Naive thymus-derived CD8-positive, alpha-beta T cell (primary cell): ENCODE results near the gene MELK. TPM values are rescaled to one million over a fixed set of nuclear protein-coding genes. Genes with fewer than 3 reads are reported as not detected.

Experiments used
- ATAC-seq, 2 donors: fragments of 150-1000 bp; cut with Tn5 transposase in 1 of 2; sonication (Bioruptor Pico), chemical (Tn5 transposase) in 1 of 2; 1 replicate in 1 of 2; 2 replicates in 1 of 2; pipeline ENCODE4 v1.10.0; 2021; ENCODE audit warnings: mild to moderate bottlenecking in 2 of 2, moderate library complexity in 2 of 2
- POLR2A ChIA-PET: fragments of 350-600 bp; sonication (Branson Sonifier 250); formaldehyde crosslinking; loops from one replicate; lab custom pipeline; 2021; ENCODE audit warnings: antibody characterized with exemption; lab: Charles Lee
- DNase-seq, 10 donors: peaks; one replicate each; pipeline versions ENCODE4 v3.0.0 to v3.0.0-alpha.2; 2020 to 2022
- H3K27ac Mint-ChIP-seq, 10 donors: one replicate each; pipeline ENCODE4 v1.8.0; 2020 to 2022; ENCODE audit warnings: mild to moderate bottlenecking in 10 of 10, mixed read lengths in 10 of 10, moderate library complexity in 4 of 10, inconsistent platforms in 1 of 10
- H3K27me3 Mint-ChIP-seq, 5 donors: one replicate each; pipeline ENCODE4 v1.8.0; 2021 to 2022; ENCODE audit warnings: mixed read lengths in 5 of 5
- H3K36me3 Mint-ChIP-seq, 3 donors: one replicate each; pipeline ENCODE4 v1.8.0; 2020 to 2022; ENCODE audit warnings: mixed read lengths in 3 of 3, mild to moderate bottlenecking in 2 of 3, inconsistent platforms in 1 of 3
- H3K4me1 Mint-ChIP-seq, 4 donors: one replicate each; pipeline ENCODE4 v1.8.0; 2021 to 2022; ENCODE audit warnings: mixed read lengths in 4 of 4
- H3K4me3 Mint-ChIP-seq, 10 donors: one replicate each; pipeline ENCODE4 v1.8.0; 2020 to 2022; ENCODE audit warnings: mild to moderate bottlenecking in 10 of 10, mixed read lengths in 10 of 10, moderate library complexity in 6 of 10, inconsistent platforms in 1 of 10
- H3K9me3 Mint-ChIP-seq, 9 donors: one replicate each; pipeline ENCODE4 v1.8.0; 2020 to 2022; ENCODE audit warnings: mixed read lengths in 9 of 9, mild to moderate bottlenecking in 3 of 9, inconsistent platforms in 1 of 9, moderate library complexity in 1 of 9
- polyA plus RNA-seq, 3 donors: library from polyadenylated mRNA; unstranded; fragments of 300-500 nt; fragmentation: Illumina TruSeq; gene quantifications; one replicate each; pipeline ENCODE4 v1.2.3, GENCODE V29; 2021
- total RNA-seq, 8 experiments: library from RNA in 2 of 8; stranded (reverse) in 2 of 8; gene quantifications; one replicate each; pipeline ENCODE4 v1.2.3 and lab custom pipeline; 2021 to 2026

Gene MELK
- total and polyA plus RNA-seq, 5 experiments from 2014 or later = not detected

DNA sequence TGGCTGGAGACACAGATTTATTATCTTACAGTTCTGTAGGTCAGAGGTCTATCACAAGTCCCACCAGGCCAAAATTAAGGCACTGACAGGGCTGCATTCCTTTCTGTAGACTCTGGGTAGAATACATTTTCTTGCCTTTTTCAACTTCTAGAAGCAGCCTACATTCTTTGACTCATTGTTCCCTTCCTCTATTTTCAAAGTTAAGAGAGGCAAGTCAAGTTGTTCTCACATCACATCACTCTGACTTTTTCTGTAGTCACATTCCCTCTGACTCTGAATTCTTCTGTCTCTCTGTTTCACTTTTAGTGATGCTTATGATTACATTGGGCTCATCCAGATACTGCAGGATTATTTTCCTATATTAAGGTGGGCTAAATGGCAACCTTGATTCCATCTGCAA, 119.0 kb downstream of the MELK start:
- Mint-ChIP-seq H3K4me1 (peaks cover 0 to 8% (median 0%) of the 10 kb centered on the region in 4 donors), H3K36me3 (peaks cover 0 to 2% (median 0%) of the 10 kb centered on the region in 3 donors), H3K27me3 (peaks cover 2 to 35% (median 9%) of the 10 kb centered on the region in 5 donors), H3K4me3 (no peak overlapping the region), H3K9me3 (peaks cover 0 to 1% (median 0%) of the 10 kb centered on the region in 9 donors), H3K27ac (no peak overlapping the region)
- ATAC-seq = no peak
- DNase-seq = no peak
- POLR2A ChIA-PET = no interaction called here

DNA sequence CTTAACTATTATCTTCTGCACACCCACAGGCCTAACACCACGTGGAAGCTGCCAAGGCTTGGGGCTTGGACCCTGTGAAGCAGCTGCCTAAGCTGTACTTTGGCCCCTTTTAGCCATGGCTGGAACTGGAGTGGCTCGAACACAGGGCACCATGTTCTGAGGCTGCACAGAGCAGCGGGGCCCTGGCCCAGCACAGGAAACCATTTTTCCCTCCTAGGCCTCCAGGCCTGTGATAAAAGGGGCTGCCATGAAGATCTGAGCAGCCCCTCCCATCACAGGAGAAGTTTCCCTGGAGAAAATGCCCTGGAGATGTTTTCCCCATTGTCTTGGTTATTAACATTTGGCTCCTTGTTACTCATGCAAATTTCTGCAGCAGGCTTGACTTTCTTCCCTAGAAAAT, 126.3 kb downstream of the MELK start:
- no peak for DNase-seq
- POLR2A ChIA-PET = no interaction called here
- Mint-ChIP-seq H3K9me3 (peaks cover 9 to 37% (median 28%) of the 10 kb centered on the region in 9 donors), H3K4me3 (no peak overlapping the region), H3K4me1 (no peaks in the 10 kb centered on the region), H3K27me3 (peaks cover 5 to 31% (median 28%) of the 10 kb centered on the region in 5 donors), H3K36me3 (peaks cover 0 to 29% (median 2%) of the 10 kb centered on the region in 3 donors), H3K27ac (no peak overlapping the region)
- ATAC-seq = no peak

DNA sequence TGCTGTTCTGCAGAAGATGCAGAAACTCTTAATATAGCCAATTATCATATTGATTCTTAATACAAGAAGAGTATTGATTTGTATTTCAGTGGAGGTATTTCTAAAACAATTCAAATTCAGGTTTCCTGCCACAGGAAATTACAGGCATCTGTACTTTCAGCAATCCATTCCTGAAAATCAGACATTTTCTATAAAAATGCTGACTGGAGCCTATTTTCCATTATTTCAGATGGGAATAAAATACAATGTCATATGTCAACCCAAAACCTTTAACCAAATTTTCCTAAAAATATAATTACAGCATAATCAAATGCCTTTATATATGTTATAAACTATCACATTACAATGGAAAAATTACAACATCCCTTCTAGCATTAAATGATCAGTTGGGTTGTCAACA, 131.5 kb downstream of the MELK start:
- Mint-ChIP-seq H3K27ac (no peak overlapping the region), H3K36me3 (peaks cover 0 to 14% (median 2%) of the 10 kb centered on the region in 3 donors), H3K27me3 (peaks cover 14 to 43% (median 24%) of the 10 kb centered on the region in 5 donors), H3K9me3 (peaks cover 2 to 26% (median 10%) of the 10 kb centered on the region in 9 donors), H3K4me1 (no peaks in the 10 kb centered on the region), H3K4me3 (no peak overlapping the region)
- DNase-seq (no peak), ATAC-seq (no peak)
- POLR2A ChIA-PET = no interaction called here

DNA sequence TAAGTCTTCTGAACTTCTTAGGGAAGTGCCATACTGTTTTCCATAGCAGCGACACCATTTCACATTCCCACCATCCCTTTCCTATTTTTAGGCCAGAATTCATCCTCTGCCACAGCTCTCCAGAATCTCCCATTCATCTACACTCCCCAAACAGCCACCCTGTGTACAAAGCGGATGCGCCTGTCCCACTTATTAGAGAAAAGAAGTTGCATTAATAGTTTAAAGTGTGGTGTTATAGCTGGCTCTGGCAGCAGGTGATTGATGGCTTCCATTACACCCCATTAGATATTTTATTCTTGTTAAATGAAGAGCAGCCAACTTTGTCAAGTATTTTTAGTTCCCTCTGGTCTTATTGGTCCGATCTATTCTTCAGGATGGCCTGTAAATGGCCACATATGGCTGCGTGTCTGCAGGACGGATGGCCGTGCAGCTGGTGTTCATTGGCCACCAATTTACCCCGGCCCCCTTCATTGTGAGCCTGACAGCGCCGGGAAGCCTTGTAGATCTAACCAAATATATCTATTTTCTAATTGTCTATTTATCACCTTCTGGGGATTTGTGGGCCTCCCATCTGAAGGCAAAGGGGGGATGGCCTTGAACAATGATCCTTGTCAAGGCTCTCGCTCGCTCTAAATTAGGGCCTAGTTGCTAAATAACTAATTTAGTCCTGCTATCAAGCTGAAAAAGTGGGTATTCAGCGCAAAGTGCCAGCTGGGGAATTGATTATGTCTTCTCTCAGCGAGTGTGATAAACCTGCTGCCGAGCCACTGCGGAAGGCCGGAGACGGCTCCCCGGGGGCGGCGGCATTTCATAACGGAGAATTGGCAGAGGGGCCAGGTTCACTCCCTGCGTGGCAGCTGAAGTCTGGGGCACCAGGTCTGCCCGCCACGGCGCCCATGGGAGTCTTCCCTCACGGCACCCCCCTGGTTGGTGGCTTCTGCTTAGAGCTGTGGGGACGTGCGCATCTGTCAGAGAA, 141.1 kb downstream of the MELK start:
- POLR2A ChIA-PET = no interaction called here
- ATAC-seq = no peak
- no peak for DNase-seq
- Mint-ChIP-seq H3K27ac (no peak overlapping the region), H3K4me1 (no peaks in the 10 kb centered on the region), H3K4me3 (no peak overlapping the region), H3K9me3 (peaks cover 0 to 5% (median 0%) of the 10 kb centered on the region in 9 donors), H3K27me3 (peaks cover 0 to 6% (median 2%) of the 10 kb centered on the region in 5 donors), H3K36me3 (no peaks in the 10 kb centered on the region)

DNA sequence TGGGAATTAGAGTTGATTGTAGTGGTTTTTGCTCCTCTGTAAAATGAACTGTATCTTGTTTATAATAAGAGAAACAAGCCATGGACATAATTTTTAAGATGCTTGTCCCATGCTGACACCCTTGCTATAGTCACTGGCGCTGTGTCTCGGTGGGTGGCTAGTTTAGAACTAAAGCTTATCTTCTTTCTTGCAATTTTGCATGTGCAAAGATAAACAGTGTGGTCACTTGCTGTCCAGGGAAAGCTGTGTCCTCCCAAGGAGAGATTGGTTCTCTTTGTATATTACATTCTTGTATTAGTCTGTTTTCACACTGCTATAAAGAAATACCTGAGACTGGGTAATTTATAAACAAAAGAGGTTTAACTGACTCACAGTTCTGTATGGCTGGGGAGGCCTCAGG, 143.8 kb downstream of the MELK start:
- peaks cover 0 to 5% (median 0%) of the 10 kb centered on the region in 9 donors for H3K9me3 Mint-ChIP-seq
- H3K27me3 Mint-ChIP-seq = peaks cover 0 to 6% (median 2%) of the 10 kb centered on the region in 5 donors
- DNase-seq = no peak
- POLR2A ChIA-PET = no interaction called here
- ATAC-seq = no peak
- H3K4me3 Mint-ChIP-seq = no peak overlapping the region
- H3K36me3 Mint-ChIP-seq = no peaks in the 10 kb centered on the region
- no peaks in the 10 kb centered on the region for H3K4me1 Mint-ChIP-seq
- H3K27ac Mint-ChIP-seq = no peak overlapping the region

DNA sequence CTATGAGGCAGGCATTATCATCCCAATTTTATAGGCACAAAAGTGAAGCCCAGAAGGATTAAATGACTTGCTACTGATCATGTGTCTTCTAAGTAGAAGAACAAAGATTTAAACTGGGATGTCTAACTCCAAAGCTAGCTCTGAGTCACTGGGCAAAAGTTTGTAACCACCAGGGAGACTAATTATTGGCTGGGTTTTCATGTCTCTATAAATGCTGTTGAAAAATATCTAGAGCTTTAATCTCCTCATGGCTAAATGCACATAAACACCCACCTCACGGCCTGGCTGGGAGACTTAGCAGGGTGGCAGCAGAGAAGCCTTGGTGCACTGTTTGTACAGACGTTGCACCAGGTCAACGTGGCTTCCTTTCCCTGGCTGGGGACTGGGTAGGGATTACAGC, 144.6 kb downstream of the MELK start:
- peaks cover 0 to 6% (median 2%) of the 10 kb centered on the region in 5 donors for H3K27me3 Mint-ChIP-seq
- peaks cover 0 to 5% (median 0%) of the 10 kb centered on the region in 9 donors for H3K9me3 Mint-ChIP-seq
- no peak overlapping the region for H3K4me3 Mint-ChIP-seq
- DNase-seq (no peak), ATAC-seq (no peak)
- POLR2A ChIA-PET = no interaction called here
- H3K4me1 Mint-ChIP-seq = no peaks in the 10 kb centered on the region
- H3K27ac Mint-ChIP-seq = no peak overlapping the region
- no peaks in the 10 kb centered on the region for H3K36me3 Mint-ChIP-seq

DNA sequence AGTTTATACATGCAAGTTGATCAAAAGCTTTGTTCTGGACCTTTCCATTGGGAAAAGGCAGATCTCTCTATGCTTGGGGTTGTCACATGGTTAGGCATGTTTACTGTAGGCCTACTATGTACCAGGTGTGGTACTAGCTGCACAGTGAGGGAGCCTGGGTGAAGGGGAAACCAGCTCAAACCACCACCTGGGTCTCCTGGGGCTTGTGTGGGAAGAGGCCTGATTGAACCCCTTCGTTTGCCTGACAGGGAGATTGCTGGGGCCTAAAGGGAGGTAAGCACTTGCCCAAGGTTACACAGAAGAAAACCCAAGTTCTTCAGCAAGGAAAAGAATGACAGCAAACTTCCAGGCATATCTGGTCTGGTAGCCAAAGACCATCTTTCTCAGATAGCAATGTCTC, 145.9 kb downstream of the MELK start:
- Mint-ChIP-seq H3K27ac (no peak overlapping the region), H3K9me3 (peaks cover 0 to 2% (median 0%) of the 10 kb centered on the region in 9 donors), H3K36me3 (no peaks in the 10 kb centered on the region), H3K4me3 (no peak overlapping the region), H3K4me1 (no peaks in the 10 kb centered on the region), H3K27me3 (peaks cover 0 to 6% (median 2%) of the 10 kb centered on the region in 5 donors)
- ATAC-seq (no peak), DNase-seq (no peak)
- POLR2A ChIA-PET = no interaction called here

DNA sequence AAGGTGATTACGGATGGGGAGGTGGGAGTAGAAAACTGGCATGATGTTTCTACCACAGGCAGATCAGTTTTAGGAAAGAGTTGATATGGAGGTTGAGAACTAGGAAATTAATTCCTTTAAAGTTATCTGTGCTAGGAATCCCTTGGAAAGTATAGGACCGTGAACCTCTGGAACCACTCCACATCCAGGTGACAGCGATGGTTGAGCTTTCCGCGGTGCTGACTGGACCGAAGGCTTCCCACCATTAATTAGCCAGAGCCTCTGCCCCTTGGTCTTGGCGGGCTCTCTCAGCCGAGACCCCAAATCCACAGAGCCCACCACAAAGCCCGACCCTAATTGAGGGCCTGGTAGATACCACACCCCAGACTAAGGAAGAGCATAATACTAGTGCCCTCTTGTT, 147.3 kb downstream of the MELK start:
- H3K36me3 Mint-ChIP-seq = no peaks in the 10 kb centered on the region
- no peak overlapping the region for H3K27ac Mint-ChIP-seq
- H3K9me3 Mint-ChIP-seq = no peaks in the 10 kb centered on the region
- H3K4me1 Mint-ChIP-seq = no peaks in the 10 kb centered on the region
- no peak overlapping the region for H3K4me3 Mint-ChIP-seq
- DNase-seq (no peak), ATAC-seq (no peak)
- peaks cover 0 to 6% (median 2%) of the 10 kb centered on the region in 5 donors for H3K27me3 Mint-ChIP-seq
- POLR2A ChIA-PET = no interaction called here

DNA sequence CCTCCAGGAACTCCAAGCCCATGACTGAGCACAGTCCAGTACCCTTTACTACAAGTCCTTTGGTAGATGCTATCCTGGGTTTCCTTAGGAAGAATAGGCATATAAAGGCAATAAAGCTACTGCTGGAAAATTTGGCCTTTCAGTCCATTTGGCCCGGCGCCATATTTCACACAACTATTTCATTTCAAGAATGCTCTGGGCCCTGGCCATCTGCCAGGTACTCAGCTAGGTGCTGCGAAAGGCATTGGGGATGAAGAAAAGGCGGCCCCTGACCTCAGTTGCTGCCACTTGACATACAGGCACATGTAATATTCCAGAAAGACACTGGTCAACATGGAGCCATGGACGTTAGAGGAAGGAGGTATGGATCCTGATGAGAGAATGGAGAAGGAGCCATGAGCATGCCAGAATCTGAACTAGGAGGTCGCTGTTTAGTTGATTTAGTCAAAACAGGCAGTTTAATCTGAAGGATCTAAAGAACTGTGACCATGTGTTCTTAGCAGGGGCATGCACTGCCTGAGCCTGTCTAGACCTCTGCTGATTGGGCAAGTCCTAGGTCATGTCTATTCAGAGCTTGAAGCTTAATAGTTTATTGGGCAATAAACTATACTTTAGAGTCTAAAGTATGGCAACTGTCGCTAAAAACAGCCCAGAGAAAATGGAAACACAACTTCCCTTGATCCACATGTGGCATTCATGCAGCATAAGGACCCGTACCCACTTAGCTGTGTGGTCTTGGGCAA, 149.3 kb downstream of the MELK start:
- Mint-ChIP-seq H3K4me3 (no peak overlapping the region), H3K27me3 (peaks cover 0 to 6% (median 0%) of the 10 kb centered on the region in 5 donors), H3K4me1 (no peaks in the 10 kb centered on the region), H3K9me3 (no peaks in the 10 kb centered on the region), H3K27ac (no peak overlapping the region), H3K36me3 (no peaks in the 10 kb centered on the region)
- DNase-seq (no peak), ATAC-seq (no peak)
- POLR2A ChIA-PET = interaction anchor here (0.5 kb wide), 1 partner anchor 285 kb away, joined by 4 read pairs; no protein-coding TSS in a partner anchor

DNA sequence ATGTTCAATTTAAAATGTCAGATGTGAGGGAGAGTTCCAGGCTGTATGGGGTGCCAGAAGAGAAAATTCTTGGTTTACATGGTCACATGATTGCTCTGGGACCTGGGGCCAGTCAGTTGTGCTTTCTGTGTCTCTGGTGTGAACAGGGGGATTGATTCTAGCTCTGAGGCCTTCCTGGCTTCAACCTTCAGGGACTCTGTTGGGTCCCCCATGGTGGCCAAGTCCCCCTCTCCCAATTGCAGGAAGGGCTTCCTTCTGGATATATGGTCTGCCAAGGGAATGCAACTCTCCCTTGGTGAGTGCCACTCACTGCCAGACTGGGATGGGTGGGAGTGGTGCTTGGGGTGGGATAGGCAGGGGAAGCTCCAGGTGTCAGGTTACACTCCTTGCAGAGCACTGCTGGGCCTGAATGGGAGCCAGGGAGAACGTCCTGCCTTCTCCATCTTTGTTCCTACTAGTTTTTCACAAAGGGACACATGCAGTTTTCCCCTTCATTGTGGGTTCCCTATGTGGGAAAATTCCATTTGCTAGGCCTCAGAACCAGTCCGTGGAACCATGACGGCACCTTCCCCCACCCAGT, 153.2 kb downstream of the MELK start:
- Mint-ChIP-seq H3K27me3 (peaks cover 0 to 6% (median 0%) of the 10 kb centered on the region in 5 donors), H3K4me1 (no peaks in the 10 kb centered on the region), H3K9me3 (no peaks in the 10 kb centered on the region), H3K27ac (no peak overlapping the region), H3K36me3 (no peaks in the 10 kb centered on the region), H3K4me3 (no peak overlapping the region)
- DNase-seq = no peak
- POLR2A ChIA-PET = no interaction called here
- no peak for ATAC-seq
